ENCODE data around the gene PPP1R3A. TPM values are rescaled to one million over a fixed set of nuclear protein-coding genes. Genes with fewer than 3 reads are reported as not detected.

The PPP1R3A gene
- total and polyA plus RNA-seq, 9 donors, result 0.02 to 0.05 TPM; not detected in 7

- Histone ChIP-seq H3K4me1 (ENCODE audit: insufficient read depth) (no peaks in the 10 kb centered on the region), H3K9me3 (no peaks in the 10 kb centered on the region), H3K4me3 (no peak overlapping the region), H3K27ac (no peak overlapping the region), H3K36me3 (no peaks in the 10 kb centered on the region), H3K27me3 (no peaks in the 10 kb centered on the region)
- no peak for DNase-seq
- no peak for TF ChIP-seq EP300 (IDR thresholded peaks at IDR 0.05)
- no peak for TF ChIP-seq CTCF (IDR thresholded peaks at IDR 0.05)
- no peak for TF ChIP-seq POLR2A (IDR thresholded peaks at IDR 0.05)
- WGBS, 3 donors, result 81 to 90% (median 87%) methylated on average over 3 of the region's 3 CpGs
- intact Hi-C loops (cut with DNase I), result no loop called here
Measured at GRCh38 chr7:113907617-113908016, 11.2 kb downstream of the PPP1R3A start.

- Histone ChIP-seq H3K9me3 (no peaks in the 10 kb centered on the region), H3K27me3 (no peaks in the 10 kb centered on the region), H3K4me1 (ENCODE audit: insufficient read depth) (no peaks in the 10 kb centered on the region), H3K4me3 (no peak overlapping the region), H3K36me3 (no peaks in the 10 kb centered on the region), H3K27ac (no peak overlapping the region)
- DNase-seq, result no peak
- TF ChIP-seq CTCF (IDR thresholded peaks at IDR 0.05), result no peak
- TF ChIP-seq POLR2A (IDR thresholded peaks at IDR 0.05), result no peak
- TF ChIP-seq EP300 (IDR thresholded peaks at IDR 0.05), result no peak
- 62 to 79% (median 64%) methylated on average over 1 of the region's 1 CpG for whole genome bisulfite sequencing, 3 donors
- intact Hi-C loops (cut with DNase I), result no loop called here
Measured at GRCh38 chr7:113904521-113904920, 14.3 kb downstream of the PPP1R3A start.

- Histone ChIP-seq H3K36me3 (no peaks in the 10 kb centered on the region), H3K4me1 (ENCODE audit: insufficient read depth) (no peaks in the 10 kb centered on the region), H3K27ac (no peak overlapping the region), H3K9me3 (no peaks in the 10 kb centered on the region), H3K27me3 (no peaks in the 10 kb centered on the region), H3K4me3 (no peak overlapping the region)
- intact Hi-C loops (cut with DNase I), result no loop called here
- no peak for TF ChIP-seq EP300 (IDR thresholded peaks at IDR 0.05)
- TF ChIP-seq CTCF (IDR thresholded peaks at IDR 0.05), result no peak
- no peak for TF ChIP-seq POLR2A (IDR thresholded peaks at IDR 0.05)
- 62 to 74% (median 62%) methylated on average over 3 of the region's 3 CpGs for WGBS, 3 donors
- DNase-seq, result no peak
Measured at GRCh38 chr7:113892818-113893217, 26.0 kb downstream of the PPP1R3A start.

GRCh38 chr7:113891828-113892227 is 27.0 kb downstream of the PPP1R3A start:
- no peak for TF ChIP-seq CTCF (IDR thresholded peaks at IDR 0.05)
- no peak for TF ChIP-seq POLR2A (IDR thresholded peaks at IDR 0.05)
- TF ChIP-seq EP300 (IDR thresholded peaks at IDR 0.05), result no peak
- no peak for DNase-seq
- Histone ChIP-seq H3K4me3 (no peak overlapping the region), H3K4me1 (ENCODE audit: insufficient read depth) (no peaks in the 10 kb centered on the region), H3K27me3 (no peaks in the 10 kb centered on the region), H3K27ac (no peak overlapping the region), H3K36me3 (no peaks in the 10 kb centered on the region), H3K9me3 (no peaks in the 10 kb centered on the region)
- intact Hi-C loops (cut with DNase I), result no loop called here
- 53 to 60% (median 59%) methylated on average over 1 of the region's 1 CpG for WGBS, 3 donors

GRCh38 chr7:113891031-113891350 is 27.8 kb downstream of the PPP1R3A start:
- Histone ChIP-seq H3K36me3 (no peaks in the 10 kb centered on the region), H3K4me3 (no peak overlapping the region), H3K27me3 (no peaks in the 10 kb centered on the region), H3K9me3 (no peaks in the 10 kb centered on the region), H3K4me1 (ENCODE audit: insufficient read depth) (no peaks in the 10 kb centered on the region), H3K27ac (no peak overlapping the region)
- intact Hi-C loops (cut with DNase I), result no loop called here
- TF ChIP-seq POLR2A (IDR thresholded peaks at IDR 0.05) (no peak), CTCF (IDR thresholded peaks at IDR 0.05) (no peak), EP300 (IDR thresholded peaks at IDR 0.05) (no peak)
- no peak for DNase-seq
- WGBS, 3 donors, result 71 to 85% (median 77%) methylated on average over 2 of the region's 2 CpGs

Data from ovary (tissue), 9 donors.